K562 (cell line): ENCODE data around the gene BECN2. TPM values are rescaled to one million over a fixed set of nuclear protein-coding genes. Genes with fewer than 3 reads are reported as not detected.

ENCODE experiments used
- ATAC-seq: fragments of 200-7000 bp; cut with Tn5 transposase; 3 replicates; pipeline ENCODE4 v1.9.1; 2020; ENCODE audit warnings: moderate library complexity
- Bru-seq: library from RNA; stranded (reverse); fragments of 400-500 nt; gene quantifications from one replicate; lab custom pipeline; 2021; lab: Mats Ljungman, UMichigan
- BruChase-seq, 2 experiments: library from RNA; stranded (reverse); fragments of 400-500 nt; gene quantifications; one replicate each; lab custom pipeline; 2021; lab: Mats Ljungman, UMichigan
- BruUV-seq: library from RNA; stranded (reverse); fragments of 400-500 nt; replicated peaks from 2 replicates; lab custom pipeline; 2021; lab: Mats Ljungman, UMichigan
- CTCF ChIA-PET: fragments of 300-600 bp; formaldehyde crosslinking; extraction: SDS; loops from one replicate; lab custom pipeline; 2021; ENCODE audit warnings: low intra/inter-chr PET ratio; lab: Yijun Ruan, JAX
- POLR2A ChIA-PET: fragments of 300-600, 350-650 bp; sonication (Branson Sonifier 250); formaldehyde crosslinking; extraction: SDS; loops from one replicate; lab custom pipeline; 2021; ENCODE audit warnings: antibody characterized with exemption, inconsistent platforms; lab: Yijun Ruan, JAX
- DNase-seq, 4 experiments: peaks; one replicate each; pipeline versions ENCODE4 v3.0.0 to v3.0.0-alpha.2; 2011 to 2018; ENCODE audit warnings: low spot score in 3 of 4, mixed read lengths in 3 of 4; ENCODE audit errors: extremely low read depth in 1 of 4
- FAIRE-seq: peaks from 2 replicates; lab custom pipeline; 2011; peaks lifted over from hg19 to GRCh38; lab: Jason Lieb, UNC
- H2AFZ ChIP-seq: 2 replicates; pipeline ENCODE4 v1.6.0; 2011; ENCODE audit warnings: low read depth, low read length, control low read depth, inconsistent platforms
- H3K27ac ChIP-seq: fragments of 200-600 bp; 3 replicates; pipeline ENCODE4 v1.8.0; 2011; ENCODE audit warnings: low read depth, mild to moderate bottlenecking, control low read depth, inconsistent platforms, low read length, moderate library complexity, mixed read lengths; ENCODE audit errors: extremely low read depth
- H3K27me3 ChIP-seq, 2 experiments: fragments of 300-600 bp in 1 of 2; 2 replicates in 1 of 2; 3 replicates in 1 of 2; pipeline versions ENCODE4 v1.6.0 to v1.8.0; 2011; ENCODE audit warnings: inconsistent platforms in 2 of 2, low read length in 2 of 2, mild to moderate bottlenecking in 1 of 2, mixed read lengths in 1 of 2, moderate library complexity in 1 of 2; ENCODE audit not compliant: control insufficient read depth in 2 of 2, insufficient read depth in 2 of 2
- H3K36me3 ChIP-seq: fragments of 300-600 bp; 3 replicates; pipeline ENCODE4 v1.8.0; 2011; ENCODE audit warnings: mild to moderate bottlenecking, low read length, inconsistent platforms; ENCODE audit not compliant: control insufficient read depth, insufficient read depth
- H3K4me1 ChIP-seq, 2 experiments: fragments of 200-600 bp in 1 of 2; replicated peaks in 1 of 2; 2 replicates in 1 of 2; 3 replicates in 1 of 2; pipeline versions ENCODE4 v1.5.1 to v1.8.0; 2011; ENCODE audit warnings: inconsistent platforms in 2 of 2, low read length in 2 of 2, mild to moderate bottlenecking in 1 of 2, mixed read lengths in 1 of 2, moderate library complexity in 1 of 2; ENCODE audit not compliant: control insufficient read depth in 2 of 2, insufficient read depth in 2 of 2
- H3K4me2 ChIP-seq: 2 replicates; pipeline ENCODE4 v1.6.1; 2011; ENCODE audit warnings: low read length, control low read depth, inconsistent platforms, mixed read lengths; ENCODE audit not compliant: insufficient read depth
- H3K4me3 ChIP-seq: fragments of 200-600 bp; sonication (generic), shearing (Covaris generic); 2 replicates; pipeline ENCODE4 v1.5.1; 2016; ENCODE audit warnings: control low read depth, inconsistent platforms
- H3K79me2 ChIP-seq: fragments of 200-600 bp; 3 replicates; pipeline ENCODE4 v1.8.0; 2011; ENCODE audit warnings: low read length, inconsistent platforms; ENCODE audit not compliant: control insufficient read depth, insufficient read depth
- H3K9ac ChIP-seq, 2 experiments: 2 replicates each; pipeline versions ENCODE4 v1.6.0 to v1.6.1; 2011; ENCODE audit warnings: low read depth in 2 of 2, low read length in 2 of 2, control low read depth in 1 of 2, inconsistent platforms in 1 of 2, mild to moderate bottlenecking in 1 of 2, mixed read lengths in 1 of 2; ENCODE audit not compliant: insufficient read depth in 1 of 2
- H3K9me1 ChIP-seq: one replicate; pipeline ENCODE4 v1.6.0; 2011; ENCODE audit warnings: inconsistent platforms, mild to moderate bottlenecking, low read length, moderate library complexity; ENCODE audit not compliant: control insufficient read depth, insufficient read depth
- H3K9me3 ChIP-seq: replicated peaks from 2 replicates; pipeline ENCODE4 v1.5.1; 2011; ENCODE audit warnings: low read depth, low read length, inconsistent platforms; ENCODE audit not compliant: control insufficient read depth, insufficient read depth
- H4K20me1 ChIP-seq: replicated peaks from 2 replicates; pipeline ENCODE4 v1.6.1; 2011; ENCODE audit warnings: low read length, inconsistent platforms, mixed read lengths; ENCODE audit not compliant: control insufficient read depth, insufficient read depth
- BRD9 ChIP-seq: fragments of 450-650 bp; IDR thresholded peaks from 2 replicates; pipeline ENCODE4 v1.6.1; 2018; ENCODE audit warnings: low read depth; ENCODE audit not compliant: partially characterized antibody
- C11orf30 ChIP-seq: fragments of 450-650 bp; IDR thresholded peaks from 2 replicates; pipeline ENCODE4 v1.6.1; 2016; ENCODE audit warnings: low read depth, mild to moderate bottlenecking
- CAMTA2 ChIP-seq: fragments of 250-450 bp; sonication (Bioruptor Pico); conservative IDR thresholded peaks from 2 replicates; pipeline ENCODE4 v1.5.1; 2022
- CTBP1 ChIP-seq: fragments of 450-650 bp; IDR thresholded peaks from 2 replicates; pipeline ENCODE4 v1.6.1; 2016; ENCODE audit warnings: borderline replicate concordance
- FOSL1 ChIP-seq: fragments of 200-800 bp; sonication (Bioruptor generic); conservative IDR thresholded peaks from 2 replicates; pipeline ENCODE4 v1.6.1; 2016; ENCODE audit warnings: missing genetic modification characterization, missing compliant biosample characterization
- GATA2 ChIP-seq: sonication (generic); formaldehyde crosslinking; IDR thresholded peaks from 2 replicates; pipeline ENCODE4 v1.4.0; 2020; ENCODE audit warnings: mild to moderate bottlenecking, missing genetic modification reagents
- HMGN3 ChIP-seq: IDR thresholded peaks from 2 replicates; pipeline ENCODE4 v1.6.1; 2011; ENCODE audit warnings: borderline replicate concordance, low read depth, mild to moderate bottlenecking, mixed read lengths, low read length; ENCODE audit not compliant: insufficient read length; ENCODE audit errors: extremely low read depth
- KAT8 ChIP-seq: fragments of 450-650 bp; IDR thresholded peaks from 2 replicates; pipeline ENCODE4 v1.6.1; 2016; ENCODE audit warnings: low read depth, mild to moderate bottlenecking
- MAX ChIP-seq: sonication (generic); formaldehyde crosslinking; IDR thresholded peaks from 2 replicates; pipeline ENCODE4 v1.9.0; 2022; ENCODE audit warnings: mild to moderate bottlenecking, missing genetic modification reagents
- NCOA6 ChIP-seq: fragments of 450-650 bp; IDR thresholded peaks from 2 replicates; pipeline ENCODE4 v1.6.1; 2017; ENCODE audit warnings: mild to moderate bottlenecking
- NCOR1 ChIP-seq: fragments of 450-650 bp; IDR thresholded peaks from 2 replicates; pipeline ENCODE4 v1.6.1; 2016; ENCODE audit warnings: mild to moderate bottlenecking, moderate library complexity
- NRF1 ChIP-seq, 2 experiments: fragments of 450-650 bp; IDR thresholded peaks in 1 of 2; conservative IDR thresholded peaks in 1 of 2; 2 replicates each; pipeline ENCODE4 v1.6.1; 2014; ENCODE audit warnings: mild to moderate bottlenecking in 2 of 2
- RAD21 ChIP-seq, 2 experiments: fragments of 250-450 bp in 1 of 2; fragments of 450-650 bp in 1 of 2; sonication (Bioruptor Pico) in 1 of 2; formaldehyde crosslinking in 1 of 2; IDR thresholded peaks in 1 of 2; conservative IDR thresholded peaks in 1 of 2; 2 replicates each; pipeline versions ENCODE4 v1.4.0 to v1.8.0; 2020 to 2022; ENCODE audit warnings: mild to moderate bottlenecking in 2 of 2, moderate library complexity in 1 of 2
- RBM39 ChIP-seq: fragments of 200-400 bp; formaldehyde crosslinking; optimal IDR thresholded peaks from 2 replicates; pipeline ENCODE3; 2018; ENCODE audit warnings: low read depth, low read length
- SMAD4 ChIP-seq: fragments of 250-450 bp; sonication (Bioruptor Pico); conservative IDR thresholded peaks from 2 replicates; pipeline ENCODE4 v1.8.0; 2021; ENCODE audit warnings: inconsistent platforms, mild to moderate bottlenecking, moderate library complexity
- STAG1 ChIP-seq: sonication (generic); formaldehyde crosslinking; IDR thresholded peaks from 2 replicates; pipeline ENCODE4 v1.5.0; 2020; ENCODE audit warnings: missing genetic modification reagents, borderline replicate concordance
- ZNF511 ChIP-seq: sonication (generic); formaldehyde crosslinking; IDR thresholded peaks from 2 replicates; pipeline ENCODE4 v1.8.0; 2022; ENCODE audit warnings: mild to moderate bottlenecking, missing genetic modification reagents
- WGBS: fragments of 100-300 bp; shearing (Covaris generic); methylation state at CpG from one replicate; pipeline ENCODE4 v1.1.6; 2016; ENCODE audit warnings: low coverage, mixed read lengths; ENCODE audit not compliant: insufficient coverage; ENCODE audit errors: missing lambda C conversion rate; 5-methylcytosine and 5-hydroxymethylcytosine counted together
- in situ Hi-C: fragments of 300-500 bp; cut with MboI; formaldehyde crosslinking; loops from 4 replicates; pipeline ENCODE4 v1.15.0; 2018; ENCODE audit warnings: inconsistent platforms, mixed read lengths
- intact Hi-C: fragments of 100-400 bp; cut with micrococcal nuclease; formaldehyde crosslinking; loops from 2 replicates; pipeline ENCODE4 v1.14.2; 2022
- long read RNA-seq, 3 experiments: library from polyadenylated mRNA in 2 of 3; library from RNA in 1 of 3; unstranded in 2 of 3; stranded (forward) in 1 of 3; transcript quantifications; one replicate each; pipeline ENCODE4 v2.0.0, GENCODE V29; 2019 to 2022
- polyA minus RNA-seq, 3 experiments: library from RNA; depleted of rRNA, polyadenylated mRNA; stranded (reverse); fragments of >200 nt; gene quantifications; 2 replicates each; pipeline ENCODE4 v1.2.3, GENCODE V29; 2011
- polyA plus RNA-seq, 8 experiments: library from polyadenylated mRNA; depleted of rRNA in 4 of 8; stranded (reverse) in 5 of 8; unstranded in 3 of 8; fragments of >200 nt; fragmentation: Nextera tagmentation in 2 of 8; fragmentation: Illumina TruSeq in 1 of 8; extraction: Ambion mirVana in 2 of 8; extraction: Trizol in 1 of 8; gene quantifications; 2 replicates each; pipeline versions ENCODE4 v1.2.1 to v1.2.3, GENCODE V29; 2011 to 2014; ENCODE audit warnings: inconsistent platforms in 1 of 8, missing spikeins in 1 of 8
- total RNA-seq, 7 experiments: library from RNA; depleted of rRNA in 6 of 7; stranded (reverse); fragments of >200 nt in 6 of 7; fragmentation: Illumina TruSeq in 2 of 7; extraction: Trizol in 2 of 7; gene quantifications; 2 replicates each; pipeline versions ENCODE4 v1.2.1 to v1.2.3, GENCODE V29; 2011 to 2021; ENCODE audit warnings: low replicate concordance in 1 of 7

Gene BECN2
- total RNA-seq (2011; cell fraction: chromatin; rRNA removed; ENCODE audit: low replicate concordance) = not detected in 2 replicates
- not detected in 2 replicates for total RNA-seq (2011; cell fraction: nucleolus; rRNA removed)
- total RNA-seq (2011; cell fraction: nucleoplasm; rRNA removed) = not detected in 2 replicates
- not detected in 2 replicates for total RNA-seq (2014; rRNA removed)
- total RNA-seq (2014; rRNA removed; fragmentation: Illumina TruSeq; extraction: Trizol) = not detected in 2 replicates
- not detected in 2 replicates for total RNA-seq (2015; rRNA removed; fragmentation: Illumina TruSeq; extraction: Trizol)
- total RNA-seq (2021) = not detected in 2 replicates
- not detected in 2 replicates for polyA plus RNA-seq (2011; rRNA removed)
- polyA plus RNA-seq (2011; cell fraction: cytosol; rRNA removed) = not detected in 2 replicates
- not detected in 2 replicates for polyA plus RNA-seq (2011; cell fraction: nucleus; rRNA removed)
- polyA plus RNA-seq (2012) = not detected in 2 replicates
- not detected in 2 replicates for polyA plus RNA-seq (2014; fragmentation: Illumina TruSeq; extraction: Trizol)
- not detected for polyA plus RNA-seq (2014; fragmentation: Nextera tagmentation; extraction: Ambion mirVana)
- polyA plus RNA-seq (2014; rRNA removed) = not detected in 2 replicates
- not detected in 2 replicates for polyA minus RNA-seq (2011; rRNA and poly(A)+ RNA removed)
- polyA minus RNA-seq (2011; cell fraction: cytosol; rRNA and poly(A)+ RNA removed) = not detected in 2 replicates
- not detected in 2 replicates for polyA minus RNA-seq (2011; cell fraction: nucleus; rRNA and poly(A)+ RNA removed)
- not detected for Bru-seq, nascent RNA
- not detected for BruChase-seq, experiment 1, labeled RNA remaining after a 2-hour chase
- BruChase-seq, experiment 2, labeled RNA remaining after a 6-hour chase = not detected
- long read RNA-seq, experiment 1 = 0 reads
- long read RNA-seq, experiment 2 = 0 reads
- long read RNA-seq, experiment 3 = 0 reads

GRCh38 chr1:241957692-241958494 is at the start of gene BECN2:
TSS of gene BECN2 (plus strand) at chr1:241957767. CDS start at chr1:241957767, 0 bp downstream.
- peak within 1 kb of the TSS; percentile 32; the same call in 1 of the 2 replicates for H2AFZ ChIP-seq
- H3K79me2 ChIP-seq = no peaks in the 10 kb centered on the region
- peak; percentile 96 for ATAC-seq
- POLR2A ChIA-PET = interaction anchor here (0.6 to 1.8 kb wide), 8 partner anchors 10 to 317 kb away, joined by 3 to 5 read pairs (median 3); partner anchors contain the start of genes CHML and OPN3
- no peaks in the 10 kb centered on the region for H3K9me1 ChIP-seq
- WGBS = 5% methylated on average over 32 of the region's 33 CpGs
- DNase-seq = peak in 3 of 4 experiments; percentile 16 to 58 (median 57)
- H3K4me1 ChIP-seq = peaks cover 3 to 9% of the 10 kb centered on the region in 2 experiments; a peak in 2 of 5 replicates
- H3K27me3 ChIP-seq = peaks cover 29 to 48% of the 10 kb centered on the region in 2 experiments
- H3K4me3 ChIP-seq = no peak within 1 kb of the TSS
- FAIRE-seq = peak; percentile 70
- in situ Hi-C loops (no loop called here), intact Hi-C loops (loop anchor here (1.0 to 5.0 kb wide), 3 partner anchors 34 to 347 kb away; no protein-coding TSS in a partner anchor)
- H3K9ac ChIP-seq = peak within 1 kb of the TSS in 1 of 2 experiments; percentile 42; a peak in 1 of 4 replicates
- no TSS peak for BruUV-seq
- no peak within 1 kb of the TSS for H3K27ac ChIP-seq
- H3K9me3 ChIP-seq = no peaks in the 10 kb centered on the region
- CTCF ChIA-PET = interaction anchor here (0.5 to 1.8 kb wide), 5 partner anchors 40 to 80 kb away, joined by 3 to 12 read pairs (median 3); no protein-coding TSS in a partner anchor
- H4K20me1 ChIP-seq = no peaks in the 10 kb centered on the region
- H3K4me2 ChIP-seq = peak within 1 kb of the TSS; percentile 46
- no peaks in the 10 kb centered on the region for H3K36me3 ChIP-seq
- TF ChIP-seq NCOA6 (no peak), STAG1 (peak; percentile 33; the same call in 1 of the 2 replicates), ZNF511 (CRISPR knock-in tag) (no peak), RAD21 (CRISPR knock-in tag; conservative IDR thresholded peaks at IDR 0.05 in 1 of 2, IDR thresholded peaks at IDR 0.05 in 1 of 2) (peak; percentile 41 to 82; a peak in 3 of 4 replicates), KAT8 (no peak), BRD9 (no peak), NCOR1 (no peak), SMAD4 (no peak), C11orf30 (no peak), CTBP1 (peak; percentile 55; the same call in 1 of the 2 replicates), NRF1 (conservative IDR thresholded peaks at IDR 0.05 in 1 of 2, IDR thresholded peaks at IDR 0.05 in 1 of 2) (peak; percentile 40 to 60), MAX (no peak), CAMTA2 (CRISPR knock-in tag) (no peak), GATA2 (CRISPR knock-in tag) (no peak), RBM39 (no peak), HMGN3 (no peak), FOSL1 (tag) (no peak)
